GM10266 (cell line): ENCODE data around the gene NAT9.

Source experiments
- DNase-seq: peaks from one replicate; pipeline ENCODE4 v3.0.0; 2012; ENCODE audit errors: extremely low spot score
- TF ChIP-seq, protein P1 (sequence below): IDR thresholded peaks from 2 replicates; pipeline ENCODE4 v1.5.1; 2012; ENCODE audit warnings: mild to moderate bottlenecking, low read depth; ENCODE audit not compliant: control insufficient read depth, insufficient read depth; ENCODE audit errors: missing control alignments

The NAT9 gene

DNA sequence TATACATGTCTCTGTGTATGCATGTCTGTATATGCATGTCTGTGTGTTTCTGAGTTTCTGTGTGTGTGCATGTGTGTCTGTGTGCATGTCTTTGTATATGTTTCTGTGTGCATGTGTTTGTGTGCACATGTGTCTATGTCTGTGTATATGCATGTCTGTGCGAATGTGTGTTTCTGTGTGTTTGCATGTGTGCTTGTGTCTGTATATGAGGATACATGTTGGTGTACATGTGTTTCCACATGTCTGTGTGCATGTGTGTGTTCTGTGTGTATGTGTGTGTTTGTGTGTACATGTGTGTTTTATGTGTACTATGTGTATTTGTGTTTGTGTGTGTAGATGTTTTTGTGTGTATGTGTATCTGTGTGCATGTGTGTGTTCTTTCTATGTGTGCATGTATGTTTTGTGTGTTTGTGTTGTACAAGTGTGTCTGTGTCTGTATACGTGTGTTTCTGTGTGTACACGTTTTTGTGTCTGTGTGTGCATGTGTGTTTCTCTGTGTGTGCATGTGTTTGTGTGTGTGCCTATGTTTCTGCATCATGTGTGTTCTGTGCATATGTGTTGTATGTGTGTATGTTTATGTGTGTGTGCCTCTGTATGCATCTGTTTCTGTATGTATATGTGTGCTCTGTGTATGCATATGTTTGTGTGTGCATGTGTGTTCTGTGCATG lies 48.0 kb downstream of the NAT9 start:
- DNase-seq = no peak
- TF ChIP-seq, protein P1, sequence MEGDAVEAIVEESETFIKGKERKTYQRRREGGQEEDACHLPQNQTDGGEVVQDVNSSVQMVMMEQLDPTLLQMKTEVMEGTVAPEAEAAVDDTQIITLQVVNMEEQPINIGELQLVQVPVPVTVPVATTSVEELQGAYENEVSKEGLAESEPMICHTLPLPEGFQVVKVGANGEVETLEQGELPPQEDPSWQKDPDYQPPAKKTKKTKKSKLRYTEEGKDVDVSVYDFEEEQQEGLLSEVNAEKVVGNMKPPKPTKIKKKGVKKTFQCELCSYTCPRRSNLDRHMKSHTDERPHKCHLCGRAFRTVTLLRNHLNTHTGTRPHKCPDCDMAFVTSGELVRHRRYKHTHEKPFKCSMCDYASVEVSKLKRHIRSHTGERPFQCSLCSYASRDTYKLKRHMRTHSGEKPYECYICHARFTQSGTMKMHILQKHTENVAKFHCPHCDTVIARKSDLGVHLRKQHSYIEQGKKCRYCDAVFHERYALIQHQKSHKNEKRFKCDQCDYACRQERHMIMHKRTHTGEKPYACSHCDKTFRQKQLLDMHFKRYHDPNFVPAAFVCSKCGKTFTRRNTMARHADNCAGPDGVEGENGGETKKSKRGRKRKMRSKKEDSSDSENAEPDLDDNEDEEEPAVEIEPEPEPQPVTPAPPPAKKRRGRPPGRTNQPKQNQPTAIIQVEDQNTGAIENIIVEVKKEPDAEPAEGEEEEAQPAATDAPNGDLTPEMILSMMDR = no peak

DNA sequence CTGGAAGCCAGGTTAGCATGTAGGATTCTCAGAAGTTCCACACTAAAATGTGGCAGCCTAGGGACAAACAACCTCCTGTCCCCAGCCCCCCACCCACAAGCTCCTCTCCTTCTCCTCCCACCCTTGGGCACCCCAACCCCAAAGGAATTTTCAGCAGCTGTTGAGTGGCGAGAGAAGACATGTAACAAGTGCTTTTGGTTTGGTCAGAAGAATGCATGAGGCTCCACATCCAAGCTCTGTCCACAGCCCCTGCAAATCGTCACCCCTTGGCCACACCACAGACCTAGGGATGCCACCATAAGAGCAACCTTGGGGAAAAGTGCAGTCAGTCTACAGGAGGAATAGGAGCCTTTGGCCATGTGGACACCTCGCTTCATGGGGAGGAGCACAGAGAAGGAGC lies 51.0 kb downstream of the NAT9 start:
- TF ChIP-seq, protein P1 = no peak
- no peak for DNase-seq

DNA sequence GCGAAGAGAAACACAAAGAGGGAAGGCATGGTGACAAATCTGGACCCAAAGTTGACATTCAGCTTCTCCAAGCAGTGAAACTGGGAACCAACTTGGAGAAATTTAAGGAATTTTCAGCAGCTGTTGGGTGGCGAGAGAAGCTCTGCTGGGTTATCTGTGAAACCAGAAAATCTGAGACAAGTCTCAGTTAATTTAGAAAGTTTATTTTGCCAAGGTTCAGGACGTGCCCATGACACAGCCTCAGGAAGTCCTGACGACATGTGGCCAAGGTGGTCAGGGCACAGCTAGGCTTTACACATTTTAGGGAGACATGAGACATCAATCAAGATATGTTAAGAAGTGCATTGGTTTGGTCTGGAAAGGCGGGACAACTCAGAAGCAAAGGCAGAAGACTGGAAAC lies 52.3 kb downstream of the NAT9 start:
- TF ChIP-seq, protein P1 = no peak
- no peak for DNase-seq

DNA sequence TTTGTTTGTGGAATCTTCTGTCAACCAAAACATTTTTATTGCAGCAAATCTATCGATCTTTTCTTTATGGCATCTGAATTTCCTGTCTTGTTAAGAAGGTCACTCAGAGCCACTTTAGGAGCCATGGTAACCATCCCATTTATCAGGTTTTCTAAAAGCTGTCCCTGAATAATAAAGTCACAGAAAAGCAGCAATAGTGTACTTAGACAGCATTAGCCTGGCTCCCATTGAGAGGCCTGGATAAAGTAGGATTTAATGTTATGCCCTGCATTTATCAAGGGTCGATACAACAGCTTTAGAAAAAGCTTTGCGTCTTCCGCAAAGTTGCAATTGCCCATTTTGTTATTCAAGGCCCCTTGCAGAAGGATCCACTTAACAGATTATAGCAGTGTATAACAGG lies 53.4 kb downstream of the NAT9 start:
- DNase-seq = no peak
- TF ChIP-seq, protein P1 = no peak
